Colonic mucosa (tissue), 4 donors: ENCODE results near the gene PRKAR2B. TPM values are rescaled to one million over a fixed set of nuclear protein-coding genes. Genes with fewer than 3 reads are reported as not detected.

Source experiments
- DNase-seq: peaks from one replicate; pipeline ENCODE4 v3.0.0-alpha.2; 2020
- H3K27ac ChIP-seq: fragments of 200-600 bp; one replicate; pipeline ENCODE4 v1.8.0; 2021
- H3K27me3 ChIP-seq: fragments of 200-600 bp; one replicate; pipeline ENCODE4 v1.8.0; 2021
- H3K36me3 ChIP-seq: fragments of 200-600 bp; one replicate; pipeline ENCODE4 v1.8.0; 2021
- H3K4me1 ChIP-seq: fragments of 200-600 bp; one replicate; pipeline ENCODE4 v1.8.0; 2021; ENCODE audit warnings: mild to moderate bottlenecking
- H3K4me3 ChIP-seq: fragments of 200-600 bp; one replicate; pipeline ENCODE4 v1.8.0; 2021
- H3K9ac ChIP-seq, 2 donors: one replicate each; pipeline ENCODE4 v1.7.0; 2013; ENCODE audit warnings: control low read depth in 2 of 2, low read depth in 2 of 2, low read length in 2 of 2
- H3K9me3 ChIP-seq: fragments of 200-600 bp; one replicate; pipeline ENCODE4 v1.8.0; 2021
- CTCF ChIP-seq: fragments of 200-600 bp; IDR thresholded peaks from one replicate; pipeline ENCODE4 v1.8.0; 2022; ENCODE audit warnings: antibody characterized with exemption, mild to moderate bottlenecking
- intact Hi-C: fragments of 100-400 bp; cut with DNase I; formaldehyde crosslinking; loops from one replicate; pipeline ENCODE4 v1.14.1; 2022
- total RNA-seq, 2 donors: library from RNA; stranded (reverse); fragmentation: NEBNext Ultra II Directional in 1 of 2; extraction: Animal tissue kit (Norgen Biotek cat#: 25700) in 1 of 2; gene quantifications; one replicate each; pipeline ENCODE4 v1.2.1, GENCODE V29; 2021
- donor health status: healthy.
- donor health status: DM: no; HTN: no; CAD: no.
- donor health status: DM: no; HTN: no; CAD: no.

The PRKAR2B gene
- total RNA-seq, 2 donors from 2014 or later = 9.3 to 11.7 TPM

GRCh38 chr7:107002126-107002525, 42.4 kb upstream of the PRKAR2B start:
- Histone ChIP-seq H3K9me3 (no peaks in the 10 kb centered on the region), H3K27me3 (no peaks in the 10 kb centered on the region), H3K4me1 (no peaks in the 10 kb centered on the region), H3K27ac (no peak overlapping the region), H3K4me3 (no peak overlapping the region), H3K9ac (no peak overlapping the region), H3K36me3 (no peaks in the 10 kb centered on the region)
- intact Hi-C loops = no loop called here
- no peak for TF ChIP-seq CTCF
- DNase-seq = no peak

GRCh38 chr7:107002529-107002998, 41.9 kb upstream of the PRKAR2B start:
- no peak overlapping the region for H3K27ac ChIP-seq
- H3K4me1 ChIP-seq = no peaks in the 10 kb centered on the region
- H3K36me3 ChIP-seq = no peaks in the 10 kb centered on the region
- no peak overlapping the region for H3K9ac ChIP-seq
- no peaks in the 10 kb centered on the region for H3K9me3 ChIP-seq
- no peak overlapping the region for H3K4me3 ChIP-seq
- no peak for DNase-seq
- TF ChIP-seq CTCF = no peak
- H3K27me3 ChIP-seq = no peaks in the 10 kb centered on the region
- intact Hi-C loops = no loop called here

- TF ChIP-seq CTCF = no peak
- DNase-seq = no peak
These were observed 37.3 kb upstream of the PRKAR2B start for GRCh38 chr7:107007007-107007891.

GRCh38 chr7:107007892-107008287, 36.6 kb upstream of the PRKAR2B start:
- no peak for TF ChIP-seq CTCF
- intact Hi-C loops = no loop called here
- Histone ChIP-seq H3K4me1 (no peaks in the 10 kb centered on the region), H3K27me3 (no peaks in the 10 kb centered on the region), H3K27ac (no peak overlapping the region), H3K4me3 (no peak overlapping the region), H3K36me3 (no peaks in the 10 kb centered on the region), H3K9ac (no peak overlapping the region), H3K9me3 (no peaks in the 10 kb centered on the region)
- no peak for DNase-seq

More at GRCh38 chr7:107007007-107007891, 37.3 kb upstream of the PRKAR2B start:
- Histone ChIP-seq H3K27ac (no peak overlapping the region), H3K9ac (peak overlapping the region in 1 of 2 donors; percentile 12), H3K4me1 (no peaks in the 10 kb centered on the region), H3K27me3 (no peaks in the 10 kb centered on the region), H3K36me3 (no peaks in the 10 kb centered on the region), H3K4me3 (no peak overlapping the region), H3K9me3 (no peaks in the 10 kb centered on the region)
- intact Hi-C loops = no loop called here

- intact Hi-C loops = no loop called here
- H3K27ac ChIP-seq = no peak overlapping the region
- TF ChIP-seq CTCF = no peak
- no peaks in the 10 kb centered on the region for H3K36me3 ChIP-seq
- DNase-seq = no peak
- H3K9ac ChIP-seq = no peak overlapping the region
- H3K4me1 ChIP-seq = no peaks in the 10 kb centered on the region
- no peaks in the 10 kb centered on the region for H3K27me3 ChIP-seq
- H3K9me3 ChIP-seq = no peaks in the 10 kb centered on the region
- no peak overlapping the region for H3K4me3 ChIP-seq
These were observed 34.7 kb upstream of the PRKAR2B start for GRCh38 chr7:107009846-107010203.
